Stimulated activated CD8-positive, alpha-beta memory T cell treated with anti-CD3 and anti-CD28 coated beads, Interleukin-7, amount 100 ng/mL, for 24 hours (primary cell): ENCODE data around the gene NRIP1.

Source experiments
- DNase-seq: peaks from one replicate; pipeline ENCODE4 v3.0.0-alpha.2; 2020; ENCODE audit warnings: low read depth

The NRIP1 gene

GRCh38 chr21:14916676-14917141 lies 148.1 kb downstream of the NRIP1 start:
- no peak for DNase-seq

- no peak for DNase-seq
Measured at GRCh38 chr21:14913638-14914037, 151.2 kb downstream of the NRIP1 start.

GRCh38 chr21:14911351-14911750 lies 153.4 kb downstream of the NRIP1 start:
- DNase-seq, result no peak
